ENCODE data around the gene LAMTOR3. TPM values are rescaled to one million over a fixed set of nuclear protein-coding genes. Genes with fewer than 3 reads are reported as not detected.

Gene LAMTOR3
- total and polyA plus RNA-seq, 2 experiments from 2014 or later = 40.8 to 64.5 TPM

- Histone ChIP-seq H3K36me3 (ENCODE audit: insufficient read depth) (no peaks in the 10 kb centered on the region), H3K9me2 (ENCODE audit: insufficient read depth) (no peaks in the 10 kb centered on the region), H3K4me1 (ENCODE audit: insufficient read depth) (peaks cover 8% of the 10 kb centered on the region), H3K27me3 (ENCODE audit: insufficient read depth) (no peaks in the 10 kb centered on the region), H3K4me3 (no peak overlapping the region), H3K27ac (ENCODE audit: low read depth) (no peak overlapping the region), H3F3A (replicated peaks; ENCODE audit: low read depth) (no peaks in the 10 kb centered on the region), H3K4me2 (no peak overlapping the region), H4K20me1 (replicated peaks; ENCODE audit: insufficient read depth) (no peaks in the 10 kb centered on the region), H2AFZ (no peak overlapping the region), H3K79me2 (replicated peaks; ENCODE audit: insufficient read depth) (no peaks in the 10 kb centered on the region)
- Mint-ChIP-seq H3K4me3 (no peak overlapping the region), H3K36me3 (ENCODE audit: low read depth) (no peaks in the 10 kb centered on the region), H3K9me3 (no peaks in the 10 kb centered on the region), H3K27me3 (ENCODE audit: insufficient read depth, low read depth, poor library complexity) (peaks cover 5% of the 10 kb centered on the region), H3K27ac (no peak overlapping the region), H3K4me1 (peaks cover 10% of the 10 kb centered on the region; the same call in 2 of the 3 replicates)
- ATAC-seq = no peak
- no peak for DNase-seq (ENCODE audit: low spot score)
- TF ChIP-seq REST (IDR thresholded peaks at IDR 0.05; ENCODE audit: unreplicated experiment) (no peak), CREB1 (CRISPR knock-in tag; IDR thresholded peaks at IDR 0.05; ENCODE audit: low read depth) (no peak), NANOG (IDR thresholded peaks at IDR 0.05; ENCODE audit: borderline replicate concordance) (no peak), CTCF (conservative IDR thresholded peaks at IDR 0.05; ENCODE audit: low read depth in 2 of 2) (no peak), POLR2AphosphoS5 (IDR thresholded peaks at IDR 0.05; ENCODE audit: low read depth) (no peak), ETS1 (IDR thresholded peaks at IDR 0.05) (no peak), EZH2 (IDR thresholded peaks at IDR 0.05; ENCODE audit: low read depth, unreplicated experiment) (no peak), ZNF331 (CRISPR knock-in tag; IDR thresholded peaks at IDR 0.05; ENCODE audit: low read depth) (no peak), STAT1 (IDR thresholded peaks at IDR 0.05; ENCODE audit: unreplicated experiment) (no peak), ZNF462 (CRISPR knock-in tag; IDR thresholded peaks at IDR 0.05) (no peak), ZNF114 (CRISPR knock-in tag; IDR thresholded peaks at IDR 0.05) (no peak), JUNB (IDR thresholded peaks at IDR 0.05; ENCODE audit: unreplicated experiment) (no peak), EZH2phosphoT487 (IDR thresholded peaks at IDR 0.05; ENCODE audit: unreplicated experiment) (no peak)
These were observed 41.0 kb downstream of the LAMTOR3 start for GRCh38 chr4:99853190-99853589.

All from GM23338 (cell line).